PFSK-1 (cell line): ENCODE data around the gene PLXNC1.

Source experiments
- FOXP2 ChIP-seq: optimal IDR thresholded peaks from 2 replicates; pipeline ENCODE3; 2011; ENCODE audit warnings: borderline replicate concordance, control low read depth, inconsistent platforms; ENCODE audit not compliant: insufficient read depth; ENCODE audit errors: extremely low read length, extremely low read depth
- POLR2AphosphoS5 ChIP-seq: IDR thresholded peaks from 2 replicates; pipeline ENCODE4 v1.6.1; 2012; ENCODE audit warnings: low read depth, mild to moderate bottlenecking, control low read depth, low read length, moderate library complexity
- SIN3A ChIP-seq: IDR thresholded peaks from 2 replicates; pipeline ENCODE4 v1.6.1; 2012; ENCODE audit warnings: mild to moderate bottlenecking, low read length, moderate library complexity, borderline replicate concordance; ENCODE audit not compliant: insufficient read depth
- TAF1 ChIP-seq: IDR thresholded peaks from 2 replicates; pipeline ENCODE4 v1.6.1; 2012; ENCODE audit warnings: low read length, control low read depth, borderline replicate concordance; ENCODE audit not compliant: insufficient read depth
- TF ChIP-seq, protein P1 (sequence below), 2 experiments: IDR thresholded peaks; 2 replicates each; pipeline versions ENCODE4 v1.6.1 to v1.8.0; 2011 to 2012; ENCODE audit warnings: low read depth in 2 of 2, low read length in 2 of 2, control low read depth in 1 of 2, inconsistent platforms in 1 of 2, mild to moderate bottlenecking in 1 of 2, moderate library complexity in 1 of 2; ENCODE audit not compliant: insufficient read depth in 1 of 2

PLXNC1 gene

GRCh38 chr12:94222351-94223084 lies 74.1 kb downstream of the PLXNC1 start:
- TF ChIP-seq FOXP2 (no peak), TAF1 (no peak), POLR2AphosphoS5 (no peak), SIN3A (no peak)
- TF ChIP-seq, protein P1, sequence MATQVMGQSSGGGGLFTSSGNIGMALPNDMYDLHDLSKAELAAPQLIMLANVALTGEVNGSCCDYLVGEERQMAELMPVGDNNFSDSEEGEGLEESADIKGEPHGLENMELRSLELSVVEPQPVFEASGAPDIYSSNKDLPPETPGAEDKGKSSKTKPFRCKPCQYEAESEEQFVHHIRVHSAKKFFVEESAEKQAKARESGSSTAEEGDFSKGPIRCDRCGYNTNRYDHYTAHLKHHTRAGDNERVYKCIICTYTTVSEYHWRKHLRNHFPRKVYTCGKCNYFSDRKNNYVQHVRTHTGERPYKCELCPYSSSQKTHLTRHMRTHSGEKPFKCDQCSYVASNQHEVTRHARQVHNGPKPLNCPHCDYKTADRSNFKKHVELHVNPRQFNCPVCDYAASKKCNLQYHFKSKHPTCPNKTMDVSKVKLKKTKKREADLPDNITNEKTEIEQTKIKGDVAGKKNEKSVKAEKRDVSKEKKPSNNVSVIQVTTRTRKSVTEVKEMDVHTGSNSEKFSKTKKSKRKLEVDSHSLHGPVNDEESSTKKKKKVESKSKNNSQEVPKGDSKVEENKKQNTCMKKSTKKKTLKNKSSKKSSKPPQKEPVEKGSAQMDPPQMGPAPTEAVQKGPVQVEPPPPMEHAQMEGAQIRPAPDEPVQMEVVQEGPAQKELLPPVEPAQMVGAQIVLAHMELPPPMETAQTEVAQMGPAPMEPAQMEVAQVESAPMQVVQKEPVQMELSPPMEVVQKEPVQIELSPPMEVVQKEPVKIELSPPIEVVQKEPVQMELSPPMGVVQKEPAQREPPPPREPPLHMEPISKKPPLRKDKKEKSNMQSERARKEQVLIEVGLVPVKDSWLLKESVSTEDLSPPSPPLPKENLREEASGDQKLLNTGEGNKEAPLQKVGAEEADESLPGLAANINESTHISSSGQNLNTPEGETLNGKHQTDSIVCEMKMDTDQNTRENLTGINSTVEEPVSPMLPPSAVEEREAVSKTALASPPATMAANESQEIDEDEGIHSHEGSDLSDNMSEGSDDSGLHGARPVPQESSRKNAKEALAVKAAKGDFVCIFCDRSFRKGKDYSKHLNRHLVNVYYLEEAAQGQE (IDR thresholded peaks at IDR 0.05; ENCODE audit: insufficient read depth in 1 of 2, low read depth in 2 of 2, low read length in 2 of 2) = no peak

DNA sequence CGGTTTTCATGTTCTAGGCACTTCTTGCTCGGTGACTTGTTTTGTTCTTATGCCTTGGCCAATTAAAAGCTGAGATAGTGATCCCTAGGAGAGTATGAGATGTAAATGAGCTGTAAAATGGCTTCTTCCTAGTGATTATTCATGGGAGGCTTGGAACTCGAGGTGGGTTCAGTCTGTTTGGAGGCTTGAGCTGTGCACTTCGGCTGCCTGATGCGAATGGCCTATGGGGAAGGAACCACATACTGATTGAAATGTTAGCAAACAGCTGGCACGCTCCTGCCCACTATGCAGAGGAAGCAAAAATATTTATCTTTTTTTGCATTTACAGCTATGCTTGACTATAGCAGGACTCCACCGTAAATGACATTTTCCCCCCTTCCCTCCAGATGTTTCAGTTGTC lies 75.5 kb downstream of the PLXNC1 start:
- no peak for TF ChIP-seq SIN3A

- TF ChIP-seq FOXP2 (no peak), TAF1 (no peak), SIN3A (no peak), POLR2AphosphoS5 (no peak)
- TF ChIP-seq, protein P1 (IDR thresholded peaks at IDR 0.05; ENCODE audit: insufficient read depth in 1 of 2, low read depth in 2 of 2, low read length in 2 of 2) = no peak
Measured at GRCh38 chr12:94225506-94225905, 77.1 kb downstream of the PLXNC1 start.

GRCh38 chr12:94225947-94226630 lies 77.7 kb downstream of the PLXNC1 start:
- TF ChIP-seq POLR2AphosphoS5 (no peak), FOXP2 (no peak), SIN3A (no peak), TAF1 (no peak)
- TF ChIP-seq, protein P1 (IDR thresholded peaks at IDR 0.05; ENCODE audit: insufficient read depth in 1 of 2, low read depth in 2 of 2, low read length in 2 of 2) = no peak

GRCh38 chr12:94227066-94227465 lies 78.7 kb downstream of the PLXNC1 start:
- TF ChIP-seq, protein P1 (IDR thresholded peaks at IDR 0.05; ENCODE audit: insufficient read depth in 1 of 2, low read depth in 2 of 2, low read length in 2 of 2) = no peak
- TF ChIP-seq POLR2AphosphoS5 (no peak), TAF1 (no peak), SIN3A (no peak), FOXP2 (no peak)
